ENCODE data around the gene ZIC2. TPM values are rescaled to one million over a fixed set of nuclear protein-coding genes. Genes with fewer than 3 reads are reported as not detected.

Gene ZIC2
- total and polyA plus RNA-seq, 12 donors = not detected

DNA sequence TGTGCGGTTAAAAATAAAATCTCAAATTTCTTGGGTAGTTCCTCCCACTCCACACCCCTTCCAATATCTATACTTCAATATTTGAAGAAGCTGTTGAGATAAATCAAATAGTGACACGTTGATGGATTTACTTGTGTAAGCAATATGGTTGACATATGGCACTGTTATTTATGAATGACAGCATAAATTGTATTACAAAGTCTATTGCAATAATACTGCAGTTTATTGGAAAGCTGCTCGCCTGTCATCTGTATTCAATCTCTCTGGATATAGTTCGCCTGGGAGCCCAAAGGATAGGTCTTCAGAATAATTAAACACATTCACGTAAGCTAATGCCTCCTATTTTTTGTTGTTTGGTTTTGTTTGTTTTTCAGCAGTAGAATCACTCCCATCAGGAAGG is 5.0 kb upstream of the ZIC2 start:
- Histone ChIP-seq H3K27ac (no peak overlapping the region), H3K27me3 (peaks cover 82 to 100% (median 100%) of the 10 kb centered on the region in 7 donors), H3K4me3 (no peak overlapping the region), H3K4me1 (peaks cover 10 to 32% (median 22%) of the 10 kb centered on the region in 9 donors), H3K9me3 (peaks cover 0 to 4% (median 0%) of the 10 kb centered on the region in 11 donors), H3K36me3 (no peaks in the 10 kb centered on the region)
- ATAC-seq = no peak
- no peak for DNase-seq
- TF ChIP-seq, protein P1, sequence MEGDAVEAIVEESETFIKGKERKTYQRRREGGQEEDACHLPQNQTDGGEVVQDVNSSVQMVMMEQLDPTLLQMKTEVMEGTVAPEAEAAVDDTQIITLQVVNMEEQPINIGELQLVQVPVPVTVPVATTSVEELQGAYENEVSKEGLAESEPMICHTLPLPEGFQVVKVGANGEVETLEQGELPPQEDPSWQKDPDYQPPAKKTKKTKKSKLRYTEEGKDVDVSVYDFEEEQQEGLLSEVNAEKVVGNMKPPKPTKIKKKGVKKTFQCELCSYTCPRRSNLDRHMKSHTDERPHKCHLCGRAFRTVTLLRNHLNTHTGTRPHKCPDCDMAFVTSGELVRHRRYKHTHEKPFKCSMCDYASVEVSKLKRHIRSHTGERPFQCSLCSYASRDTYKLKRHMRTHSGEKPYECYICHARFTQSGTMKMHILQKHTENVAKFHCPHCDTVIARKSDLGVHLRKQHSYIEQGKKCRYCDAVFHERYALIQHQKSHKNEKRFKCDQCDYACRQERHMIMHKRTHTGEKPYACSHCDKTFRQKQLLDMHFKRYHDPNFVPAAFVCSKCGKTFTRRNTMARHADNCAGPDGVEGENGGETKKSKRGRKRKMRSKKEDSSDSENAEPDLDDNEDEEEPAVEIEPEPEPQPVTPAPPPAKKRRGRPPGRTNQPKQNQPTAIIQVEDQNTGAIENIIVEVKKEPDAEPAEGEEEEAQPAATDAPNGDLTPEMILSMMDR (IDR thresholded peaks at IDR 0.05) = no peak
- 74 to 75% methylated on average over 5 of the region's 5 CpGs for WGBS, 2 donors
- intact Hi-C loops (cut with DNase I) = loop anchor here in 1 of 10 donors (2.0 kb wide), 1 partner anchor 38 kb away; no protein-coding TSS in a partner anchor

DNA sequence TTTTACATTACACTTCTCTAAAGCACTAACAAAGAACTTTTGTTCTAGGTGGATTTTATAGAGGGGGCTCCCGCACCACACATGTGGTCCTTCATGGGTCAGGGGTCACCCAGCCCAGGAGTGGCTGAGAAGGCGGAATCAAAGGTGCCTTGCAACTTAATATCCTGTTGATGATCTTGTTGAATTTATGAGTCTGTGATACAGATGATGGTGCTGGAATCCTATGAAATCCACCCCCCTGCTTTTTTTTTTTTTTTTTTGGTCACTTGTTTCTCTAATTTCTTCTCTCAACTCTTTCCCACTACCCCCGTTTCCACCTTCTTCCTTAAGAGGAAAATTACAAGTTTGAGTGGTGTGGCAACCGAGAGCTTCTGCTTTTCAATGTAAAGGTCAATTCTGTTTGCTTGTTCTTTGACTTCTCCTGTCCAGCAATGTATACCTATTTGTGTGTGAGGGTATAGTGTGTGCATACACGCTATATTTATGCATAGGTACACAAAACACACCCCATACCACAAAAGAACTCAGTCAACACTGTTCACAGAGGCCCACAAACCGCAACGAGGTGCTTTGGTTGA is 4.2 kb upstream of the ZIC2 start:
- 45 to 46% methylated on average over 7 of the region's 7 CpGs for WGBS, 2 donors
- TF ChIP-seq, protein P1 (IDR thresholded peaks at IDR 0.05) = no peak
- no peaks in the 10 kb centered on the region for H3K36me3 ChIP-seq

DNA sequence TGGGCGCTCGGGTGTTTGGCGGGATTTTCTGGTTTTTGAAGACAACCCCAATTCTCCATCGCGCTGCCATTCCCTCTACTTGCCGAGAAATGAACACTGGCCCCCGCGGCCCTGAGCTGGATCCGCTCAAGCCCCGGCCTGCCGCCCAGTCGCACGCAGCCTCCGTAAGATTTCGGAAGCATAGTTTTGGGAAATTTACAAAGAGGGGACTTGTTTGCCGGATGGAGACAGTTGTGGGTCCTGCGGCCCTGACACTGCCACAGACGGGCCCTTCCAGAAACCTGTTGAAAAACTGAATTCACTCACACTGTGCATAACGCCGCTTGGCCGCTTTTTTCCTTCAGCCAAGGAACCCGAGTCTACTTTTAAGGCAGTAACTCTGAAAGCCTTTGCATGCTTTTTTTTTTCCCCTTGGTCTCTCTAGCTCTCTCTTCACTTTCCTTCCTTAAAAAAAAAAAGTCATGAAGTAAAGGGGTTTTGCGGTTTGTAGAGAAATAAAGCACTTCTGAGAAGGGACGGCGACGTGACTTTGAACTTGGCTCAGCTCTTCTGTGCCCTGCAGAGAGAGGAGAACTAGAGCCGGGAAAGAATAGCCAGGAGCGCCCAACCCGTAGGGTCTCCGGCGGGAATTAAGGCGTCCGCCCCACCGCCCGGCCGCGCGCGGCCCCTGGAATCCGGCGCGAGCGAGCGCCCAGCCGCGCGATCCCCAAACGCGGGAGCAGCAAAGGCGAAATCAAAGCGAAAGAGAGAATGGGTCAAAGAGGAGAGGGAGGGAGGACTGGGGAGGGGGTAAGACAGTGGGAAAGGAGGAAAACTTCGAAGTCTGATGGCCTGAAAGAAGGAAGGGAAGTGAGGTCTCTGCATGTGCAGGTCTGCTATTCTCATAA is 3.4 kb upstream of the ZIC2 start:
- H3K4me3 ChIP-seq = no peak overlapping the region
- peaks cover 80 to 100% (median 100%) of the 10 kb centered on the region in 7 donors for H3K27me3 ChIP-seq
- H3K27ac ChIP-seq = no peak overlapping the region
- H3K36me3 ChIP-seq = no peaks in the 10 kb centered on the region
- peaks cover 10 to 45% (median 28%) of the 10 kb centered on the region in 9 donors for H3K4me1 ChIP-seq
- no peak for DNase-seq
- H3K9me3 ChIP-seq = peaks cover 0 to 4% (median 0%) of the 10 kb centered on the region in 11 donors
- 9 to 12% methylated on average over 52 of the region's 52 CpGs for WGBS, 2 donors
- TF ChIP-seq, protein P1 (IDR thresholded peaks at IDR 0.05) = no peak
- ATAC-seq = no peak
- intact Hi-C loops (cut with DNase I) = loop anchor here in 1 of 10 donors (2.0 kb wide), 1 partner anchor 39 kb away; no protein-coding TSS in a partner anchor

More for the DNA sequence above, 4.2 kb upstream of the ZIC2 start:
- DNase-seq = no peak
- Histone ChIP-seq H3K27ac (no peak overlapping the region), H3K4me3 (no peak overlapping the region), H3K9me3 (peaks cover 0 to 4% (median 0%) of the 10 kb centered on the region in 11 donors), H3K4me1 (peaks cover 10 to 38% (median 25%) of the 10 kb centered on the region in 9 donors), H3K27me3 (peaks cover 82 to 100% (median 100%) of the 10 kb centered on the region in 7 donors)
- no peak for ATAC-seq
- intact Hi-C loops (cut with DNase I) = loop anchor here in 1 of 10 donors (2.0 kb wide), 1 partner anchor 39 kb away; no protein-coding TSS in a partner anchor

DNA sequence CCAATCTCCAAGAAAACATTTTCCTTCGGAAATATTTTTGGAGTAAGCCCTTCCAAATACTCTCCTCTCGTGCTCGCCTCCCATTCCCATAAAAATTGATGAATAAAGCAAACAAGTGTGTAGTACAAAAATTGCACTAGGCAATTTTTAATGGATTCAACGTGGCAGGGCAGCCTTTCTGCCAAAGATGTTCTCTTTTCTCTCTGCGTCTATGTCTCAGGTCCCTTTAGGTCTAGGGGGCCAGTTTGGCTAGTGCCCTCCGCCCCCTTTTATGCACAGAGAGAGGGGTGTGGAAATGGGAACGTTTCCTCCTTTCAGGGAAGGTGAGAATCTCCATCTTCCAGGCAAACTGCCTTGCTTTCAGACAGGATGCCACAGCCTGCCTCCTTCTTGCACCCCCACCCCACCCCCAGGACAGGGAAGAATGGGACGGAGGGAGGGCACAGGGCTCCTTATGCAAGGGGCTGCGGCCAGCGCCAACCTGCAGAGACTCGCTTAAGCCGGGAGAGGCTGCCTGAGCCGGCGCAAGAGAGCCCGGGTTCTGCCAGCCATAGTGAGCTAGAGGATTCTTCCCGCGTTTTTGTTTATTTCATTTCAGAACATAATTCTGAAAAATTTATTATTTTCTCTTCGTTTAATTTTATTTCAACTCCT is 2.7 kb upstream of the ZIC2 start:
- H3K36me3 ChIP-seq = no peaks in the 10 kb centered on the region
- peak overlapping the region in 1 of 10 donors; percentile 55 for H3K4me3 ChIP-seq
- WGBS, 2 donors = 3 to 6% methylated on average over 18 of the region's 18 CpGs
- DNase-seq = no peak
- intact Hi-C loops (cut with DNase I) = no loop called here
- ATAC-seq = no peak
- H3K27ac ChIP-seq = no peak overlapping the region
- peaks cover 0 to 4% (median 0%) of the 10 kb centered on the region in 11 donors for H3K9me3 ChIP-seq
- peaks cover 10 to 51% (median 28%) of the 10 kb centered on the region in 9 donors for H3K4me1 ChIP-seq
- TF ChIP-seq, protein P1 (IDR thresholded peaks at IDR 0.05) = no peak
- peaks cover 80 to 100% (median 100%) of the 10 kb centered on the region in 7 donors for H3K27me3 ChIP-seq
